B cell (primary cell): ENCODE results near the gene WWC1.

ENCODE experiments used
- CTCF ChIP-seq: fragments of 200-600 bp; IDR thresholded peaks from one replicate; pipeline ENCODE4 v1.8.0; 2022; ENCODE audit warnings: antibody characterized with exemption, mild to moderate bottlenecking
- EZH2 ChIP-seq: IDR thresholded peaks from 2 replicates; pipeline ENCODE4 v1.6.1; 2012; ENCODE audit warnings: borderline replicate concordance, low read depth, mild to moderate bottlenecking, moderate library complexity, low read length; ENCODE audit not compliant: insufficient read depth, poor library complexity, severe bottlenecking

GRCh38 chr5:168307022-168307421, 15.6 kb downstream of the WWC1 start:
- TF ChIP-seq CTCF (no peak), EZH2 (no peak)
